B cell (primary cell): ENCODE results near the gene NPRL2. TPM values are rescaled to one million over a fixed set of nuclear protein-coding genes. Genes with fewer than 3 reads are reported as not detected.

Experiments
- ATAC-seq: fragments of 200-7000 bp; cut with Tn5 transposase; one replicate; pipeline ENCODE4 v1.10.0; 2021; ENCODE audit warnings: low read depth, mild to moderate bottlenecking, moderate number of reproducible peaks, moderate library complexity
- CTCF ChIA-PET: fragments of 350-600 bp; sonication (Branson Sonifier 250); formaldehyde crosslinking; loops from one replicate; lab custom pipeline; 2021; ENCODE audit warnings: antibody characterized with exemption, inconsistent platforms; lab: Charles Lee
- POLR2A ChIA-PET: fragments of 350-600 bp; sonication (Branson Sonifier 250); formaldehyde crosslinking; loops from one replicate; lab custom pipeline; 2021; ENCODE audit warnings: antibody characterized with exemption; lab: Charles Lee
- DNase-seq: peaks from one replicate; pipeline ENCODE4 v3.0.0; 2013
- H2AFZ ChIP-seq: 2 replicates; pipeline ENCODE4 v1.6.1; 2012; ENCODE audit warnings: mild to moderate bottlenecking, low read depth, low read length; ENCODE audit not compliant: insufficient read depth, poor library complexity, severe bottlenecking
- H3K27ac ChIP-seq, 2 donors: 1 replicate in 1 of 2; 2 replicates in 1 of 2; pipeline ENCODE4 v1.5.1; 2012 to 2013; ENCODE audit warnings: low read length in 2 of 2, mild to moderate bottlenecking in 2 of 2, moderate library complexity in 1 of 2
- H3K27me3 ChIP-seq, 4 experiments: fragments of 200-600 bp in 1 of 4; sonication (generic) in 1 of 4; replicated peaks in 1 of 4; 1 replicate in 2 of 4; 2 replicates in 2 of 4; pipeline versions ENCODE4 v1.6.1 to v1.7.0; 2013 to 2016; ENCODE audit warnings: low read length in 3 of 4, mild to moderate bottlenecking in 2 of 4, mixed read lengths in 1 of 4, moderate library complexity in 1 of 4; ENCODE audit not compliant: insufficient read depth in 4 of 4, control insufficient read depth in 3 of 4; ENCODE audit errors: control extremely low read depth in 1 of 4
- H3K36me3 ChIP-seq, 2 experiments: replicated peaks in 1 of 2; 1 replicate in 1 of 2; 2 replicates in 1 of 2; pipeline versions ENCODE4 v1.6.1 to v1.7.1; 2013; ENCODE audit warnings: low read length in 1 of 2; ENCODE audit not compliant: insufficient read depth in 2 of 2, control insufficient read depth in 1 of 2; ENCODE audit errors: control extremely low read depth in 1 of 2, extremely low read depth in 1 of 2
- H3K4me1 ChIP-seq, 2 donors: fragments of 200-600 bp in 1 of 2; sonication (generic) in 1 of 2; 1 replicate in 1 of 2; 2 replicates in 1 of 2; pipeline versions ENCODE4 v1.5.1 to v1.6.1; 2013 to 2017; ENCODE audit warnings: low read length in 2 of 2; ENCODE audit not compliant: control insufficient read depth in 2 of 2, insufficient read depth in 2 of 2
- H3K4me2 ChIP-seq: replicated peaks from 2 replicates; pipeline ENCODE3; 2012; ENCODE audit warnings: mild to moderate bottlenecking, low read depth, low read length; ENCODE audit not compliant: poor library complexity, severe bottlenecking
- H3K4me3 ChIP-seq, 5 experiments: fragments of 200-600 bp in 1 of 5; sonication (generic) in 1 of 5; 1 replicate in 3 of 5; 2 replicates in 2 of 5; pipeline versions ENCODE4 v1.5.1 to v1.7.0; 2011 to 2016; ENCODE audit warnings: low read length in 4 of 5, mild to moderate bottlenecking in 4 of 5, low read depth in 2 of 5, control low read depth in 1 of 5, moderate library complexity in 1 of 5; ENCODE audit not compliant: insufficient read depth in 1 of 5; ENCODE audit errors: control extremely low read depth in 1 of 5, extremely low read depth in 1 of 5
- H3K79me2 ChIP-seq: fragments of 200-600 bp; sonication (generic); one replicate; pipeline ENCODE4 v1.6.0; 2016; ENCODE audit warnings: low read length; ENCODE audit not compliant: control insufficient read depth, insufficient read depth
- H3K9ac ChIP-seq: fragments of 200-600 bp; sonication (generic); 2 replicates; pipeline ENCODE4 v1.6.1; 2017; ENCODE audit warnings: mild to moderate bottlenecking, low read length, moderate library complexity
- H3K9me3 ChIP-seq, 3 donors: one replicate each; pipeline versions ENCODE4 v1.6.1 to v1.7.1; 2013; ENCODE audit warnings: low read length in 2 of 3; ENCODE audit not compliant: control insufficient read depth in 2 of 3, insufficient read depth in 1 of 3; ENCODE audit errors: control extremely low read depth in 1 of 3
- H4K20me1 ChIP-seq: 2 replicates; pipeline ENCODE4 v1.6.0; 2012; ENCODE audit warnings: mild to moderate bottlenecking, low read length; ENCODE audit not compliant: insufficient read depth, control insufficient read depth, poor library complexity, severe bottlenecking
- H3K27ac Mint-ChIP-seq: one replicate; pipeline ENCODE4 v1.8.0; 2021; ENCODE audit warnings: mixed read lengths
- H3K27me3 Mint-ChIP-seq: one replicate; pipeline ENCODE4 v1.8.0; 2021; ENCODE audit warnings: mixed read lengths
- H3K4me1 Mint-ChIP-seq: one replicate; pipeline ENCODE4 v1.8.0; 2021; ENCODE audit warnings: mixed read lengths
- H3K4me3 Mint-ChIP-seq: one replicate; pipeline ENCODE4 v1.8.0; 2021; ENCODE audit warnings: mixed read lengths
- H3K9me3 Mint-ChIP-seq: one replicate; pipeline ENCODE4 v1.8.0; 2022; ENCODE audit warnings: mixed read lengths; ENCODE audit not compliant: insufficient read depth
- EZH2 ChIP-seq: IDR thresholded peaks from 2 replicates; pipeline ENCODE4 v1.6.1; 2012; ENCODE audit warnings: borderline replicate concordance, low read depth, mild to moderate bottlenecking, moderate library complexity, low read length; ENCODE audit not compliant: insufficient read depth, poor library complexity, severe bottlenecking
- WGBS: methylation state at CpG from one replicate; pipeline ENCODE4 v1.1.5; 2013; ENCODE audit warnings: missing lambda C conversion rate; ENCODE audit not compliant: insufficient coverage; 5-methylcytosine and 5-hydroxymethylcytosine counted together
- intact Hi-C: fragments of 100-400 bp; cut with micrococcal nuclease; formaldehyde crosslinking; loops from one replicate; pipeline ENCODE4 v1.10.0; 2022
- polyA plus RNA-seq: library from polyadenylated mRNA; depleted of rRNA; stranded (reverse); fragments of >200 nt; gene quantifications from 2 replicates; pipeline ENCODE4 v1.2.3, GENCODE V29; 2012
- total RNA-seq, 2 donors: library from RNA; stranded (reverse); fragments of 120-200 nt in 1 of 2; gene quantifications; 1 replicate in 1 of 2; 2 replicates in 1 of 2; pipeline versions ENCODE4 v1.2.3 to v1.2.4, GENCODE V29; 2013 to 2022
- TF ChIP-seq, protein P1 (sequence below): fragments of 200-600 bp; IDR thresholded peaks from one replicate; pipeline ENCODE4 v1.8.0; 2022; ENCODE audit warnings: antibody characterized with exemption, mild to moderate bottlenecking

NPRL2 gene
- total and polyA plus RNA-seq, 2 donors (not counting 1 experiment from before 2014, with no cell fraction given), result 31.3 to 64.6 TPM

DNA sequence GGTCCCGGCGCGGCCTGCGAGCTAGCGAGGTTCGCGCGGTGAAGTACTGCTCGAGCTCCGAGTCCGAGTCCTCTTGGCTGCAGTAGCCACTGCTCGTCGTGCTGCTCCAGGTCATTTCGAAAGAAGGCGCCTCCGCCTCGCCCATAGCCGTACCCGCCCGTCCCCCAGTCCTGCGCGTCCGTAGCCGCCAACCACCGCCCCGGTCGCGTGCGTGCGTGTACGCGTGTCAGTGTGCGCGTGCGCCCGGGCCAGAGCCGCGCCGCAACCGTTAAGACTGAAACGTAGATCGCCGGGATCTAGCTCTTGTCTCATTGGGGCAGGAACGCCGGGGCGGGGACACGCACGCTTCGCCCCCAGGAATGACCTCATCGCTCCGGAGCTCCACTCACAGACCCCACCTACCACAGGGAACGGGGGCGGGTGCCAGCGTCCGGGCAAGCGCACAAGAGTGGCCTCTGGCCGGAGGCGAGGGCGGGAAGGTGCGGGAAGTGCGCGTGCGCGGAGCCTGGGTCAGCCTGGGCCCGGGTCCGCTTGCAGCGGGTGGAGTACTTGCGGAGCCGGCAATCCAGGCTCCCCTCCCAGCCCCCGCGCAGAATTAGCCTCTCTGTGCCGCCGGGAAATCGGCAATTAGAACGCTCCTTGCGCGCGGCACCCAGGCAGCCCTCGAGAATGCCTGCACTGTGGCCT lies 13.3 kb downstream of the NPRL2 start:
- intact Hi-C loops, result loop anchor here (1.0 to 5.0 kb wide), 8 partner anchors 8 to 100 kb away; partner anchors contain the start of genes CYB561D2, GNAI2, HYAL3 and NAA80
- peak; percentile 84 for ATAC-seq
- Histone ChIP-seq H2AFZ (peak overlapping the region; percentile 74), H3K4me3 (peak overlapping the region; percentile 39 to 86 (median 68)), H3K79me2 (peaks cover 66% of the 10 kb centered on the region), H3K9me3 (no peaks in the 10 kb centered on the region), H4K20me1 (peaks cover 31% of the 10 kb centered on the region), H3K27me3 (no peaks in the 10 kb centered on the region), H3K27ac (peak overlapping the region; percentile 97 to 98), H3K4me1 (peaks cover 37 to 74% of the 10 kb centered on the region in 2 donors), H3K4me2 (peak overlapping the region; percentile 90), H3K36me3 (peaks cover 0 to 19% of the 10 kb centered on the region in 2 experiments), H3K9ac (peak overlapping the region; percentile 89)
- peak; percentile 97 for DNase-seq
- peak overlapping the region; percentile 96 for H3K4me3 Mint-ChIP-seq
- H3K27ac Mint-ChIP-seq, result peak overlapping the region; percentile 99
- no peaks in the 10 kb centered on the region for H3K9me3 Mint-ChIP-seq
- under 1% methylated on average over 79 of the region's 79 CpGs for WGBS
- ChIA-PET CTCF (interaction anchor here (0.7 to 3.9 kb wide), 19 partner anchors 10 to 279 kb away, joined by 3 to 37 read pairs (median 4); partner anchors contain the start of genes CYB561D2, HYAL2, HYAL3 and IFRD2), POLR2A (interaction anchor here (0.5 to 6.1 kb wide), 19 partner anchors 8 to 1817 kb away, joined by 3 to 96 read pairs (median 6); partner anchors contain the start of genes ABHD14B, C3orf18, CYB561D2 and HEMK1)
- no peaks in the 10 kb centered on the region for H3K27me3 Mint-ChIP-seq
- TF ChIP-seq, protein P1, sequence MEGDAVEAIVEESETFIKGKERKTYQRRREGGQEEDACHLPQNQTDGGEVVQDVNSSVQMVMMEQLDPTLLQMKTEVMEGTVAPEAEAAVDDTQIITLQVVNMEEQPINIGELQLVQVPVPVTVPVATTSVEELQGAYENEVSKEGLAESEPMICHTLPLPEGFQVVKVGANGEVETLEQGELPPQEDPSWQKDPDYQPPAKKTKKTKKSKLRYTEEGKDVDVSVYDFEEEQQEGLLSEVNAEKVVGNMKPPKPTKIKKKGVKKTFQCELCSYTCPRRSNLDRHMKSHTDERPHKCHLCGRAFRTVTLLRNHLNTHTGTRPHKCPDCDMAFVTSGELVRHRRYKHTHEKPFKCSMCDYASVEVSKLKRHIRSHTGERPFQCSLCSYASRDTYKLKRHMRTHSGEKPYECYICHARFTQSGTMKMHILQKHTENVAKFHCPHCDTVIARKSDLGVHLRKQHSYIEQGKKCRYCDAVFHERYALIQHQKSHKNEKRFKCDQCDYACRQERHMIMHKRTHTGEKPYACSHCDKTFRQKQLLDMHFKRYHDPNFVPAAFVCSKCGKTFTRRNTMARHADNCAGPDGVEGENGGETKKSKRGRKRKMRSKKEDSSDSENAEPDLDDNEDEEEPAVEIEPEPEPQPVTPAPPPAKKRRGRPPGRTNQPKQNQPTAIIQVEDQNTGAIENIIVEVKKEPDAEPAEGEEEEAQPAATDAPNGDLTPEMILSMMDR, result no peak
- TF ChIP-seq EZH2, result no peak
- H3K4me1 Mint-ChIP-seq, result peaks cover 55% of the 10 kb centered on the region
